NCI-H1694 (cell line): ENCODE results near the gene KIAA0232.
"Not testable (repeated sequence)": the region's sequence is repeated elsewhere in the genome, so short reads cannot be mapped to it uniquely, and the experiment has no call there.

Experiments used
- DNase-seq: peaks from one replicate; lab custom pipeline; 2025; lab: John Stamatoyannopoulos, UW

The KIAA0232 gene

GRCh38 chr4:6885953-6886557, 103.5 kb downstream of the KIAA0232 start:
- DNase-seq, result peak; percentile 84

- no peak for DNase-seq
Measured at GRCh38 chr4:6886886-6887285, 104.4 kb downstream of the KIAA0232 start.

GRCh38 chr4:6887591-6888371, 105.3 kb downstream of the KIAA0232 start:
- DNase-seq, result no peak

- no peak for DNase-seq
Measured at GRCh38 chr4:6888506-6889071, 106.1 kb downstream of the KIAA0232 start.

GRCh38 chr4:6889101-6889735, 106.7 kb downstream of the KIAA0232 start:
- DNase-seq, result no peak

GRCh38 chr4:6889736-6890324, 107.3 kb downstream of the KIAA0232 start:
- no peak for DNase-seq

- DNase-seq, result no peak
Measured at GRCh38 chr4:6890358-6890757, 107.8 kb downstream of the KIAA0232 start.

GRCh38 chr4:6890971-6891370, 108.4 kb downstream of the KIAA0232 start:
- DNase-seq, result not testable (repeated sequence)

GRCh38 chr4:6891436-6892170, 109.1 kb downstream of the KIAA0232 start:
- no peak for DNase-seq

GRCh38 chr4:6892190-6892908, 109.8 kb downstream of the KIAA0232 start:
- DNase-seq, result no peak

GRCh38 chr4:6892909-6893202, 110.3 kb downstream of the KIAA0232 start:
- no peak for DNase-seq

- no peak for DNase-seq
Measured at GRCh38 chr4:6893449-6894085, 111.0 kb downstream of the KIAA0232 start.

GRCh38 chr4:6894086-6894478, 111.6 kb downstream of the KIAA0232 start:
- DNase-seq, result no peak

GRCh38 chr4:6894528-6895498, 112.3 kb downstream of the KIAA0232 start:
- DNase-seq, result no peak

- DNase-seq, result no peak
Measured at GRCh38 chr4:6896035-6896434, 113.5 kb downstream of the KIAA0232 start.

- no peak for DNase-seq
Measured at GRCh38 chr4:6898763-6899162, 116.2 kb downstream of the KIAA0232 start.

GRCh38 chr4:6900181-6900812, 117.8 kb downstream of the KIAA0232 start:
- no peak for DNase-seq

- no peak for DNase-seq
Measured at GRCh38 chr4:6900956-6901355, 118.4 kb downstream of the KIAA0232 start.

- no peak for DNase-seq
Measured at GRCh38 chr4:6901669-6902317, 119.3 kb downstream of the KIAA0232 start.
